BLaER1 (cell line): ENCODE measurements around the gene HOXC9.
A peak's percentile ranks its signal among the peaks of the same experiment; 100 is the strongest.

Experiments used
- H3K27ac ChIP-seq: shearing (Covaris generic); formaldehyde crosslinking; 2 replicates; pipeline ENCODE4 v1.8.1; 2022
- H3K27me3 ChIP-seq: shearing (Covaris generic); formaldehyde crosslinking; 2 replicates; pipeline ENCODE4 v1.8.1; 2022
- H3K36me3 ChIP-seq: shearing (Covaris generic); formaldehyde crosslinking; 2 replicates; pipeline ENCODE4 v1.8.1; 2022
- H3K4me1 ChIP-seq: shearing (Covaris generic); formaldehyde crosslinking; 2 replicates; pipeline ENCODE4 v1.8.1; 2022
- H3K4me2 ChIP-seq: shearing (Covaris generic); formaldehyde crosslinking; 2 replicates; pipeline ENCODE4 v1.8.1; 2022
- H3K4me3 ChIP-seq: shearing (Covaris generic); formaldehyde crosslinking; 2 replicates; pipeline ENCODE4 v1.8.1; 2022
- H3K9ac ChIP-seq: shearing (Covaris generic); formaldehyde crosslinking; 2 replicates; pipeline ENCODE4 v1.8.1; 2022
- H3K9me3 ChIP-seq: shearing (Covaris generic); formaldehyde crosslinking; 2 replicates; pipeline ENCODE4 v1.8.1; 2022
- H4K20me1 ChIP-seq: shearing (Covaris generic); formaldehyde crosslinking; 2 replicates; pipeline ENCODE4 v1.8.1; 2022
- Cebpa-rat ChIP-seq: shearing (Covaris generic); IDR thresholded peaks from 2 replicates; pipeline ENCODE4 v1.8.1; 2022

HOXC9 gene

GRCh38 chr12:53955036-53955775, 44.8 kb upstream of the HOXC9 start:
- Histone ChIP-seq H3K27me3 (peaks cover 100% of the 10 kb centered on the region), H3K9ac (no peak overlapping the region), H3K4me2 (no peak overlapping the region), H3K4me3 (0 out of 2 replicates have a peak overlapping the region, but pooled peaks have one; percentile 14), H3K36me3 (no peaks in the 10 kb centered on the region), H3K27ac (no peak overlapping the region), H4K20me1 (peaks cover 100% of the 10 kb centered on the region), H3K4me1 (peaks cover 9% of the 10 kb centered on the region; the same call in 1 of the 2 replicates), H3K9me3 (peaks cover 27% of the 10 kb centered on the region)
- TF ChIP-seq Cebpa-rat: no peak

GRCh38 chr12:53955776-53956250, 44.1 kb upstream of the HOXC9 start:
- Histone ChIP-seq H3K9ac (no peak overlapping the region), H3K27me3 (peaks cover 100% of the 10 kb centered on the region), H3K4me2 (no peak overlapping the region)

DNA sequence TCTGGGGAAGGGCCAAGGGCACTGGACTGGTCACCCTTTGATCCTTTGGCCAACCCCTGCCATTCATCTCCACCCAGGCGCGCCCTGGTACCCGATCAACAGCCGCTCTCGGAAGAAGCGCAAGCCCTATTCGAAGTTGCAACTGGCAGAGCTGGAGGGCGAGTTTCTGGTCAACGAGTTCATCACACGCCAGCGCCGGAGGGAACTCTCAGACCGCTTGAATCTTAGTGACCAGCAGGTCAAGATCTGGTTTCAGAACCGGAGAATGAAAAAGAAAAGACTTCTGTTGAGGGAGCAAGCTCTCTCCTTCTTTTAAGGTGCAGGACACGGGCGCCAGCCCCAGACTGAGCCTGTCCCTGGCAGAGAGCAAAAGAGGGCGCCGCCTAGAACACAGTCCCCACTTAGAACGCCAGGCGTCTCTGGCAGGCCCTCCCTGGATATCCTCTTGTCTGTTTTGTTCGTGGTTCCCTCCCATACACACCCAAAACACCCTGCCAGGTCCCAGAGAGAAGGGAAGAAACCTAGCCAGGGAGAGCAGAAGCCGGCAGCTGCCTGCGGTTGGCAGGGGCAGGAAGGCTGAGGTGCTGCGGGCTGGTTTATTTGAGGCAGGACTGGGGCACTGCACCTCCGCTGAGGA, 43.6 kb upstream of the HOXC9 start:
- Histone ChIP-seq H3K36me3 (no peaks in the 10 kb centered on the region), H3K4me2 (no peak overlapping the region), H4K20me1 (peaks cover 99% of the 10 kb centered on the region), H3K27ac (no peak overlapping the region), H3K4me3 (no peak overlapping the region), H3K4me1 (peaks cover 9% of the 10 kb centered on the region; the same call in 1 of the 2 replicates), H3K9me3 (peaks cover 33% of the 10 kb centered on the region), H3K9ac (no peak overlapping the region), H3K27me3 (peaks cover 100% of the 10 kb centered on the region)
- no peak for TF ChIP-seq Cebpa-rat

More at GRCh38 chr12:53955776-53956250, 44.1 kb upstream of the HOXC9 start:
- Histone ChIP-seq H3K4me3 (no peak overlapping the region), H3K27ac (no peak overlapping the region), H3K4me1 (peaks cover 9% of the 10 kb centered on the region; the same call in 1 of the 2 replicates), H3K9me3 (peaks cover 28% of the 10 kb centered on the region), H3K36me3 (no peaks in the 10 kb centered on the region), H4K20me1 (peaks cover 99% of the 10 kb centered on the region)
- TF ChIP-seq Cebpa-rat: no peak

DNA sequence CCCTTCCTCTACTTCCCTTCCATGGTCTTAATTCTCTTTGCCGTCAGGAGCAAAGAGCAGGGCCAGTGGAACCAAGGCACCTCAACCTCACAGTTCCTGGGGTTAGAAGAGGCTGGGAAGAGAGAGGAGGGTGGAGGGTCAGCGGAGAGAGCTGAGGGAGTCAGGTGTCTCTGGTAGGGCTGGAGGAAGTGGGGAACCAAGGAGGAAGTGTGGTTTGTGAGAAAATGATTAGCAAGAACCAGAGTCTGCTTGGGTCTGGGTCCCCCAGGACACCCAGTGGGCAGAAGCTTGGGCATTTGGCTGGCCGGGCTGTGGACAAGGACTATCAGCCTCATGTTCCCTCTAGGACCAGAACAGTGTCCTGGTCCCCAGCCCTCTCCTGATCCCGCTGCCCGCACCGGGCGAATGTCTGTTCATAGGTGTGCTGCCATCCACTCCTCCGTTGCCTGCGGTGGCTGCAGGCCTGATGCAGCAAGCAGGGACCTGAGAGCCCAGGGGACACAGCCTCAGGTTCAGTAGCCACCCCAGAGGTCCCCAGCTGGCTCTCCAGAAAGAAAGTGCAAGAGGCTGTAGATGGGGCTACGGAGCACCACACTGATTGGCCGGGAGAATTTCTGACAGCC, 42.9 kb upstream of the HOXC9 start:
- peaks cover 9% of the 10 kb centered on the region; the same call in 1 of the 2 replicates for H3K4me1 ChIP-seq
- no peaks in the 10 kb centered on the region for H3K36me3 ChIP-seq
- peaks cover 99% of the 10 kb centered on the region for H4K20me1 ChIP-seq
- H3K27me3 ChIP-seq: peaks cover 100% of the 10 kb centered on the region
- no peak overlapping the region for H3K27ac ChIP-seq
- H3K4me3 ChIP-seq: no peak overlapping the region
- H3K4me2 ChIP-seq: no peak overlapping the region
- TF ChIP-seq Cebpa-rat: no peak
- peaks cover 37% of the 10 kb centered on the region for H3K9me3 ChIP-seq
- H3K9ac ChIP-seq: no peak overlapping the region

GRCh38 chr12:53958128-53958527, 41.8 kb upstream of the HOXC9 start:
- H4K20me1 ChIP-seq: peaks cover 98% of the 10 kb centered on the region
- peaks cover 37% of the 10 kb centered on the region for H3K9me3 ChIP-seq
- no peak overlapping the region for H3K9ac ChIP-seq
- no peak overlapping the region for H3K4me2 ChIP-seq
- no peak overlapping the region for H3K27ac ChIP-seq
- no peak for TF ChIP-seq Cebpa-rat
- H3K36me3 ChIP-seq: no peaks in the 10 kb centered on the region
- H3K4me1 ChIP-seq: peaks cover 9% of the 10 kb centered on the region; the same call in 1 of the 2 replicates
- no peak overlapping the region for H3K4me3 ChIP-seq
- H3K27me3 ChIP-seq: peaks cover 100% of the 10 kb centered on the region

GRCh38 chr12:53959314-53959713, 40.6 kb upstream of the HOXC9 start:
- Histone ChIP-seq H3K9ac (no peak overlapping the region), H4K20me1 (peaks cover 98% of the 10 kb centered on the region), H3K27me3 (peaks cover 100% of the 10 kb centered on the region), H3K9me3 (peaks cover 44% of the 10 kb centered on the region), H3K4me3 (no peak overlapping the region), H3K27ac (no peak overlapping the region), H3K4me1 (peaks cover 9% of the 10 kb centered on the region; the same call in 1 of the 2 replicates), H3K36me3 (no peaks in the 10 kb centered on the region), H3K4me2 (no peak overlapping the region)
- TF ChIP-seq Cebpa-rat: no peak

DNA sequence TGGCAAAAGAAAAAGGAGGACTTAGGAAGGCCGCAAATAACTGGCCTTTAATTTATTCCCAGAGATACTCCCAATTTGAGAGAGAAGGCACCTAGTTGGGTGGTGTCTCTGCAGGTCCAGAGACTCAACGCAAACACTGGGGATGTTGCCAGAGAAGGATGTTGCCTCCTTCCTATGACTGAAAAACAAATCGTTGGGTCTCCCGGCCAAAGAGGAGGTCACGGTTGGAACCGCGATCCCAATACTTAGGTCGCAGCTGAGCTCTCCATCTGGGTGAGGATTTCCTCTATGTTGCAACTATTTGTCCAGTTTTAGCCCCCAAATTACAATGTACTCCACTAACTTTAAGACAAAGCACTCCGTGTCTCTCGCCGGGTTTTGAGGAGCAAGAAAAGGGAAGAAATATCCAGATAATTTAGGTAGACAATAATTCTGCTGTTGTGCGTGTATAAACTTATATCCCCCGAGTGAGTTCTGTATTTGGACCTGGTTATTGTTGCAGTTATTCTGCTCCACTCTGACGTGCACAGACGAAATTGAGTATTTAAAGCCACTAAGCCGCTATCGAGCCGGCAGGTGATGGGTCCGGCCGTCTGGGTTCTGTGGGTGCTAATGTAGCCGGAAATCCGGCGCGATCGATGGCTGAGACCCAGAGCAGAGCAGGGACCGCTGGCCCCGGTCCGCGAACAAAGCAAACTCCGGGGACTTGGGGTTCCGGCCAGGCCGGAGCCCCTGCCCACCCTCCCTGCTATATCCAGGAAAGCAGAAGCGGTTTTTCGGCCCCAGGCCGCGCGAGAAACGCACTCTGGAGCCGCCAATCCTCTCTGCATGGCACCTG, 39.6 kb upstream of the HOXC9 start:
- Histone ChIP-seq H3K4me3 (no peak overlapping the region), H3K4me2 (no peak overlapping the region), H3K9me3 (peaks cover 34% of the 10 kb centered on the region)

GRCh38 chr12:53961025-53961761, 38.8 kb upstream of the HOXC9 start:
- H3K36me3 ChIP-seq: no peaks in the 10 kb centered on the region
- H3K27ac ChIP-seq: no peak overlapping the region
- peaks cover 98% of the 10 kb centered on the region for H4K20me1 ChIP-seq
- no peak for TF ChIP-seq Cebpa-rat
- H3K4me2 ChIP-seq: no peak overlapping the region
- peaks cover 100% of the 10 kb centered on the region for H3K27me3 ChIP-seq
- H3K9ac ChIP-seq: no peak overlapping the region
- peaks cover 27% of the 10 kb centered on the region for H3K9me3 ChIP-seq
- peaks cover 9% of the 10 kb centered on the region; the same call in 1 of the 2 replicates for H3K4me1 ChIP-seq
- H3K4me3 ChIP-seq: no peak overlapping the region

More for the DNA sequence above, 39.6 kb upstream of the HOXC9 start:
- no peak for TF ChIP-seq Cebpa-rat
- Histone ChIP-seq H3K27ac (no peak overlapping the region), H3K36me3 (no peaks in the 10 kb centered on the region), H3K27me3 (peaks cover 100% of the 10 kb centered on the region), H3K4me1 (peaks cover 9% of the 10 kb centered on the region; the same call in 1 of the 2 replicates), H4K20me1 (peaks cover 98% of the 10 kb centered on the region), H3K9ac (no peak overlapping the region)

DNA sequence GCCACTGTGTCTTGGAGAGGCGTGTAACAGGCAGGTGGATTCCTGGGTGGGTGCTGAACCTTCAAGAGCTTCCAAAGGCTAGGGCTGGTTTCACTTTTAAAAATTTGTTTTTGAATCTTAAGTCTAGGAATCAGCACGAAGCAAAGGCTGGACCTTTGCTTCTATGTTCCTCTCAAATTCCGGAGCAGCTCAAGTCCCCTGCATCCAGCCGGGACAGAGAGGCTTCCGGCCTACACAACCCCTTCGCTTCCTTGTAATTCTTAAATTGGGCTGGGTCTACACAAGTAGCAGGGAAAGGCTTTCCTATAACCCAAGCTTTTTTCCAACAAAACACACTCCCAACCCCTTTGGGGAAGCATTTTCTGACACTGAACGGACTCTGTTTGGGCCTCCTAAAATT, 37.0 kb upstream of the HOXC9 start:
- Histone ChIP-seq H3K4me3 (no peak overlapping the region), H4K20me1 (peaks cover 98% of the 10 kb centered on the region), H3K4me2 (no peak overlapping the region), H3K36me3 (no peaks in the 10 kb centered on the region), H3K9me3 (peaks cover 27% of the 10 kb centered on the region), H3K9ac (no peak overlapping the region), H3K4me1 (no peaks in the 10 kb centered on the region), H3K27ac (no peak overlapping the region), H3K27me3 (peaks cover 100% of the 10 kb centered on the region)
- TF ChIP-seq Cebpa-rat: no peak
